Islet of Langerhans (tissue), 1 donor: ENCODE data around the gene NCF4.

Experiments
- FAIRE-seq: peaks from one replicate; lab custom pipeline; 2011; peaks lifted over from hg19 to GRCh38; lab: Jason Lieb, UNC

The NCF4 gene

DNA sequence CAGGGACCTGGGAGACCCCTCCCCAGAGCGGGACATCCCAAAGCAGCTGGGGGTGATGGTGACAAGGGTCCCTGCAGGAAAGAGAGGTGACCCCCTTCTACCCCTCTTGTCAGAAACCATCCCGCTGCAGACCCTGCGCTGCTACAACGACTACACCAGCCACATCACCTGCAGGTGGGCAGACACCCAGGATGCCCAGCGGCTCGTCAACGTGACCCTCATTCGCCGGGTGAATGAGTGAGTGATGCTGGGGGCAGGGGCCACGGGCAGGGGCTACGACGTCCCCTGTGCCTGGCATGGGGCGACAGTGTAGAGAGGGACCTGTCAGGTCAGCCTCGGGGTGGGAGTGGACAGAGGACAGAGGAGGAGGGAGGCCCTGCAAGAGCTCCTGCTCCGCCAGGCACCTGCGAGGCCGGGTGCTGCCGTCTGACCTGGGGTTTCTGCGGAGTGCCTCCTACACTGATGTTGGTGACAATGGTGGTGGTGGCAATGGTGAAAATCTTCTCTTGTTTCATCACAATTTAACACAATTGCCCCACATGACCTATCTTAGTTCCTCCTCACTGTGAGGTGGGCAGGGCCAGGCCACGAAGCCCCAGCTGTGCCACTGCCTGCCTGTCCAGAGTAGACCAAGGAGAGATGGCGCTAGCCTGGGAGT is 62.5 kb downstream of the NCF4 start:
- FAIRE-seq, result no peak

DNA sequence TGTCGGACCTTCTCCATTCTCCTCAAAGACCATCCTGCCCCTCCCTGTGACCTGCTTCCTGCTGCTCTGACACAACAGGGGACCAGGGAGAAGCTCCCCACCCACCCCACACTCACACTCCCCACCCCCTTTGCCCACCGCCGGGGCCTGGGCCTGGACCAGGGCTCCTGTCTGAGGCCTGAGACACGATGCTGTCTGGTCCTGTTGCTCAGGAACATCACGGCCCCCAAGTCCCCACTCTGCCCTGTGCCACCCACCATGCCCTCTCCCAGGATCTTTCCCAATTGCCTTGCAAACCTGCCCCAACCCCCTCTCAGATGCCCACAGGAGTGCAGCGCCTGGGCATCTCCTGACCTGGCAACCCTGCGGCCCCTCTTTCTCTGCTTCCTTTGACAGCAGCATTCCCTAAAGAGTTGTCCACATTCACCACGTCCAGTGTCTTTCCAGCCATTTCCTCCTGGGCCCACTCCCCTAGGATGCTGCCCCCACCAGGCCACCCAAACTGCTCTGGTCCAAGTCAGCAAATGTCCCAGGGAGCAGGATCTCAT is 63.4 kb downstream of the NCF4 start:
- FAIRE-seq, result no peak

DNA sequence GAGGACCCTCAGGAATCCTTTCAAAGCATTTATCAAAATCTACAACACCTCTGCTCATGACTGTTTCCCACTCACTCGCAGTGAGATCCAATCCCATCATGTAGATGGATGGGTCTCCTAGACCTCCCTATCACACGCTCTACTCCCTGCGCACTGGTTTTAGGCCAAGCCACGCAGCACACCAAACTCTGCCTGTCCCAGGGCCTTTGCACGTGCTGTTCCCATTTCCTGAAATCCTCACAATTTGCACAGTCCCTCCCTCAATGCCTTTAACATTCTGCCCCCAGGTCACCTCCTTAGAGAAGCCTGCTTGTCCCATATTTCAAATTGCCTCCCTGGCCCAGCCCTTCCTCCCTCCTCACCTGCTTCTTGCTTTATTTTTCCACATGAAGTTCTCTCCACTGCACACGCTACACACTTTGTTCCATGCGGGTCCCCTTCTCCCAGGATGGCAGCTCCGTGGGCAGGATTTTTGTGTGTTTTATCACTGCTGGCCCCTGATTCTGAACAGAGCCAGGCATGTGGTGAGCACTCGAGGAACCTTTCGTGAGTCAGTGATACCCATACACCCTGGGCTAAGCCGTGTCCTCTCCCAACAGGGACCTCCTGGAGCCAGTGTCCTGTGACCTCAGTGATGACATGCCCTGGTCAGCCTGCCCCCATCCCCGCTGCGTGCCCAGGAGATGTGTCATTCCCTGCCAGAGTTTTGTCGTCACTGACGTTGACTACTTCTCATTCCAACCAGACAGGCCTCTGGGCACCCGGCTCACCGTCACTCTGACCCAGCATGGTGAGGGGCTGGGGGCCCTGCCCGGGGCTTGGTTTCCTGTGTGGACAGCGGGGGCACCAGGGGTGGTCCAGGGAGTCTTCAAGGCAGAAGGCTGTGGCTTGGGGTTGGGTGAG is 64.8 kb downstream of the NCF4 start:
- FAIRE-seq, result no peak

DNA sequence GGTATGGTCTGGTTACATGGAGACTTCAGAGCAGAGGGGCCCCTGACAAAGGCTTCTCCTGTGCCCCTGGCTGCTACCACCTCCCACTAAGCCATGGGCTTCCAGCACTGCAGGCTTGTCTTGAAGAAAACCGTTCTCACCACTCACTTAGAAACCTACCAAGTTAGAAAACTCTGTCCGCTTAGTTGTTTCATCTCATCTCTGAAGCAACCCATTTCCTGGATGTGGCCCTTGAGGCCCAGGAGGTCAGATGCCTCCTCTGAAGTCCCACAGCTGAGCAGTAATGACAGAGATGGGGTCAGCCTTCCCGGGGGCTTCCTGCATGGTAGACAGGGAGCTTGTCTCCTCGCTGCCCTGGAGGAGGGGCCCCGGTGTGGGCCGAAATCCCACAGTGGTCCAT is 65.5 kb downstream of the NCF4 start:
- FAIRE-seq, result no peak

DNA sequence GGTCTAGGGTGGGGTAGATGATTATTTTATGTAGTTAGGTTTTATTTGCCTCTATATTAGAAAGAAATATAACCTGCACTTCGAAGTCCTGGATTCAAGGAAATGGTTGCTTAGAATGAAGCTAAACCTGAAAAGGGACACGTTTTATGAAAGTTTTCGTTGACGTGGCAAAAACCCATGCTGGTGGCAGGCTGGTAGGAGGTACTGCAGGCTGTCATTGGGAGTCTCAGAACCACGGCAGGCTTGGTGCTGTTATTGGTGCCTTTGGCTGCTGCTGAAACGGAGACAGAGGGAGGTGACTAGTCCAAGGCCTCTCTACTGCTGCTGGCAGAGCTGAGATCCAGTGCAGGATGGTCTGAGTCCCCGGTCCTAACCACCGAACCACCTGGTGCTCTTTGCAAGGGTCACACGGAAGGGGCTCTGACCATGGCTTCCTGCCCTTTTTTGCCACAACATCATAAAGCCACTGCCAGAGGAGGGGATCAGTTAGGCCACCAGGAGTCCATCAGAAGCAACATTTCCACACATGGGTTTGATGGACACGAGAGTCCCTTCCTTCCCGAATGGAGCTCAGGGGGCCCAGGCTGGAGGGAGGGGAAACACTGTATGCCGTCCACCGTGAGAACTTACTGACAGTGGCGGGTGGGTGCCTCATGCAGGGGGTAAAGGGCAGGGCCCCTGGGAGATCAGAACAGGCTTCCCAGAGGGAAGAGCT is 66.1 kb downstream of the NCF4 start:
- no peak for FAIRE-seq
